Measurements from ENCODE around the gene CCDC74A. TPM values are rescaled to one million over a fixed set of nuclear protein-coding genes. Genes with fewer than 3 reads are reported as not detected.
"Not testable (repeated sequence)": the region's sequence is repeated elsewhere in the genome, so short reads cannot be mapped to it uniquely, and the experiment has no call there.

The CCDC74A gene
- total RNA-seq, 1 donor from 2014 or later: 0.35 TPM

DNA sequence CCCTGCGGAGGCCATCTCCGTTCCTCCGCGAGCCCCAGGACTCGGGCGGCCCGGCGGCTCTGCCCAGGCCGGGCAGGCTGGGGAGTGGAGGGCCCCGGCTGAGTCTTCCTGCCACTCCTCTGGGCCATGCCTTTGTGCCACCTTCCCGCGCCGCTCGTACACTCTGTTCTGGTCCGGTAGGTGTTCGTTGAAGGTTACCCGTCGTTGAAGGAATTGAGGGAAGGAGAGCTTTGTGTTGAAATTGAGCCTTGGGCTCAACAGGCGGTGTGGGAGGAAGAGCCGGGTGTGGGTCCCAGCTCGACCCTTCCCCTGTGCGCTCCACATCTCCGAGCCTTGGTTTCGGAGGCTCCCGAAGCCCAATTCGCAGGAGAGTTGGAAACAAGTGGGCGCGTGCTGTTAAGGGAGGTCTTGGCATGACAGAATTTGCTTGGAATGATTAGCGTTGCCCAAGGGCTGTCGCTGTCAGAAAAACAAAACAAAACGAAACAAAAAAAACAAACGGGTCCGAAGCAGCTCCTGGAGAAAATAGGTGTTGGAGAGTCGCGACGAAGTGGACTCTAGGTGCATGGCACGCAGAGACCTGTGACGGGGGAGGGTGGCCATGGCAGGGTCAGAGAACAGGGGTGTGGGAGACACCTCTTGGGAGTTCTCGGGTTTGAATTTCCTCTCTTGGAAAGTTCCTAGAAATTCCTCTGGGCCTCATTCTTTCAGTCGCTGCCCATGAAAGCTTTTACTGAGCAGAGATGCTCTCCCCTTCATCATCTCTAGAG lies 34.3 kb upstream of the CCDC74A start:
- intact Hi-C loops (cut with DNase I): loop anchor here (10.0 kb wide), 1 partner anchor 79 kb away; no protein-coding TSS in a partner anchor
- ATAC-seq (ENCODE audit: poor library complexity) (peak; percentile 13), DNase-seq (no peak)

DNA sequence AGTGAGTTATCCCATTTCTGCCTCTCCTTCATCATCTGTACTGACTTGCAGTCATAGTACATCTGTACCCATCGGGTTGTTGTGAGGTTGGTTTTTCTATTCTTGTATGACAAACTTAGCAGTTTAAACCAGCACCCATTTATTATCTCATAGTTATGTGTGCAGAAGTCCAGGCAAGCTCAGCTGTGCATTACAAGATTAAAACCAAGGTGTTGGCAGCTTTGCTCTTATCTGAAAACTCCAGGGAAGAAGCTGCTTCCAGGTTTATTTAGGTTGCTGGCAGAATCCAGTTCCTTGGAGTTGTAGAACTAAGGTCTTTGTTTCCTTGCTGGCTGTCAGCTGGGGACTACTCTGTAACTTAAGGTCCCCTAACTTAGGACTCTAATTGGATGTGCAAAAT lies 32.2 kb upstream of the CCDC74A start:
- intact Hi-C loops (cut with DNase I): loop anchor here (10.0 kb wide), 1 partner anchor 81 kb away; no protein-coding TSS in a partner anchor
- not testable (repeated sequence) for ATAC-seq (ENCODE audit: poor library complexity); DNase-seq

- ATAC-seq (ENCODE audit: poor library complexity): peak; percentile 81
- not testable (repeated sequence) for DNase-seq
- intact Hi-C loops (cut with DNase I): loop anchor here (10.0 kb wide), 1 partner anchor 84 kb away; no protein-coding TSS in a partner anchor
These were observed 29.2 kb upstream of the CCDC74A start for GRCh38 chr2:131498321-131498973.

GRCh38 chr2:131503587-131503986 lies 24.1 kb upstream of the CCDC74A start:
- intact Hi-C loops (cut with DNase I); ATAC-seq (ENCODE audit: poor library complexity): not testable (repeated sequence)
- DNase-seq: peak; percentile 17

DNA sequence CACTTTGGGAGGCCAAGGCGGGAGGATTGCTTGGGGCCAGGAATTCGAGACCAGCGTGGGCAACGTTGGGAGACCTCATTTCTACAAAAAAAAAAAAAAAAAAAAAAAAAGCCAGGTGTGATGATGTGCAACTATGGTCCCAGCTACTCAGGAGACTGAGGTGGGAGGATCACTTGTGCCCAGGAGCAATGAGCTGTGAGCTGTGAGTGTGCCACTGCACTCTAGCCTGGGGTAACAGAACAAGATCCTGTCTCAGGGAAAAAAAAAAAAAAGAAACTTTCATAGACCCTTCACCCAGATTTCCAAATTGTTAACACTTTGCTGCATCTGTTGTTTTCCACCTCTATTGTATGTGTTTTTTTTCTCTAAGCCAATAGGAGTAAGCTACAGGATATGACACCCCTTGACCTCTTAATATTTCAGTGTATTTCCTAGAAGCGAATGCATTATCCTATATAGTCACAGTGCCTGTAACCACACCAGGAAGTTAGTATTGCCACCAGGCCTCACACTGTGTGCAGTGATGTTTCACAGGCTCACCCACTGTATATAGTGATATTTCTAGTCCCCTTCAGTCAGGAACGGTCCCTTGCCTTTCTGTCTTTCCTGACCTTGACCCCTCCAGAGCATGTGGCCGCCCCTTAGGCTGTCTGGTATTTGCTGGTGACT lies 23.5 kb upstream of the CCDC74A start:
- intact Hi-C loops (cut with DNase I); ATAC-seq (ENCODE audit: poor library complexity); DNase-seq: not testable (repeated sequence)

DNA sequence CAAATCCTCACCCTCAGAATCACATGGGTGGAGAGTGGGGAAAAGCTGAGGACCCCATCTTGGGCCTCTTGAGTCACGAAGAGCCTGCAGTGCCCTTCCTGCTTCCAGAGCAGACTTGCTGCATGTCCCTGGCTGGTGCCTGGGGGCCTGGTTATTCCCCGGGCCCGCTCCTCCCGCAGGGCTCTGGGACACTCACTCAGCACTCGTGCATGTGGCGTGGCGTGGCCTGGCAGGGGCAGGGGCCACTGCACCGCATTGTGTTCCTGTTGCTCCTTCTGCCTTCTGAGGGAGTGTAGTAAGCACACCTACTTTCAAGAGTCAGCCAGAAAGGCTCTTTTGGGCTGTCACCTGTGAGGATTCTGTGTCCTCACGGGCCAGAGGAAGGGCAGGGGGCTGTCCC lies 18.1 kb upstream of the CCDC74A start:
- no peak for DNase-seq
- intact Hi-C loops (cut with DNase I): no loop called here

DNA sequence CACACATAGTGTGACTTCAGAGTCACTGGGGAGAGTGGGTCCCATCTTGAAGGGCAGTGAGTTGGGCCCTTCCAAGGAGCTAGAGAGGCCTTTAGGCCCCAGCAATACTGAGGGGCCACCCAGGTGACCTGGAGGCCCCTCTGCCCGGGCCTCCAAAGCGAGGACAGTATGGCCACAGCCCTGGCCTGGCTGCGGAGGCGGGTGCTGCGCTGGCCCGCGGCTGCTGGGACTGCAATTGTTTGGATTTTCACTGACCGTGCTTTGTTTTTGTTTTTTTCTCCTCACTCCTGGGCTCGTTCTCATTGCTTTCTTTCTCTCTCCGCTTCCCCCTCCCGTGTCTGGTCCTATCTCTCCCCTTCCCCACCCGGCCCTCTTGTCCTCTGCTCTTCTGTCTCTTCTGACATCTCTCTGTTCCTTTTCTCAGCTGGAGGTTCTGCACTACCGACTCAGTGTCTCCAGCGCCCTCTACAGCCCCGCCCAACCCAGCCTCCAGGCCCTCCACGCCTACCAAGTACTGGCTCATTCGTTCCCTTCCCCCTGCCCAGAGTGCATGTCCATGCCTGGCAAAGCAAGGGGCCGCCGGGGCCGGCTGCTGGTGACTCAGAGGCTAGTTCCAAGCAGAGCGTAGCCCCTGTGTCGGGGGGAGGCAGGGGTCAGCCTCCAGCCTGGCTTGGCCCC lies 16.3 kb upstream of the CCDC74A start:
- intact Hi-C loops (cut with DNase I); DNase-seq: not testable (repeated sequence)
- ATAC-seq (ENCODE audit: poor library complexity): peak; percentile 40

More for the DNA sequence above, 18.1 kb upstream of the CCDC74A start:
- ATAC-seq (ENCODE audit: poor library complexity): no peak

DNA sequence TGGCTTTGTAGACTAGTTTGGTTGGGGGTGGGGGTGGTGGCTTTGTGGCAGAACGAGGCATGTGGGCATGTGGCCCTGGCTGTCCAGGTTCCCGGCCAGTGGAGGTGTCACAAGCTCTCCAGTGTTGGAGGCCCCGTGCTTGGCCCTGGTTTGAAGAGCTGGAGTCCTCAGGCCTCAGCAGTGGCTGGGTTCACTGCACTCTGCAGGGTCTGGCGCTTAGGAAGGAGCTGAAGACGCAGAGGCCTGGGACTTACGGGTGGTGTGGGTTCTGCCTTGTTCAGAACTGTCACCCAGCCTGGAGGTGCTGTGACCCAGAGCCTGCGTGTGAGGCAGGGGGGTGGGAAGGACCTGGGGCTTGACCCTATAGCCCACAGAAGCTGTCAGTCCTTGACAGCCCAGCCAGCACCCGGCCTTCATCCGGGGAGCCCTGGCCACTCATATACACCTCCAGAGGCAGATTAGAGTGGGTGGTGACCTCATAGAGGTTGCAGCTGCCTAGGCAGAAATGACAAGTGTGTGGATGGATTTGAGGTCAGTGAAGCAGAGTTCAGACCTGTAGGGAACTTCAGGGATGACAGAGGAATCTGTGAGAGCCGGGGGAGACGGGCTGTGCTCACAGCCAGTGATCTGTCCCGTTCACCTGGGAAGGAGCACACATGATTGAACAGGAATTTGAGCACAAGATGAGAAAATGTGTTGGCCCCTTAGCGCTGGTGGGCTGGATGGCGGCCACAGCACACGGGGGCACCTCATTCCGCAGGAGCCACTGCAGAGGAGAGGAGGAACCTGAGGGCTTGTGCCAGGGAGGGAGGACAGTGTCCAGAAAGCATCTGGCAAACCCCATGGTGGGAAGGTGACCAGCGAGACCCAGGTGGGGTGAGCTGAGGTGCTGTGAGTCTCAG lies 15.5 kb upstream of the CCDC74A start:
- intact Hi-C loops (cut with DNase I); DNase-seq: not testable (repeated sequence)
- ATAC-seq (ENCODE audit: poor library complexity): peak; percentile 46

DNA sequence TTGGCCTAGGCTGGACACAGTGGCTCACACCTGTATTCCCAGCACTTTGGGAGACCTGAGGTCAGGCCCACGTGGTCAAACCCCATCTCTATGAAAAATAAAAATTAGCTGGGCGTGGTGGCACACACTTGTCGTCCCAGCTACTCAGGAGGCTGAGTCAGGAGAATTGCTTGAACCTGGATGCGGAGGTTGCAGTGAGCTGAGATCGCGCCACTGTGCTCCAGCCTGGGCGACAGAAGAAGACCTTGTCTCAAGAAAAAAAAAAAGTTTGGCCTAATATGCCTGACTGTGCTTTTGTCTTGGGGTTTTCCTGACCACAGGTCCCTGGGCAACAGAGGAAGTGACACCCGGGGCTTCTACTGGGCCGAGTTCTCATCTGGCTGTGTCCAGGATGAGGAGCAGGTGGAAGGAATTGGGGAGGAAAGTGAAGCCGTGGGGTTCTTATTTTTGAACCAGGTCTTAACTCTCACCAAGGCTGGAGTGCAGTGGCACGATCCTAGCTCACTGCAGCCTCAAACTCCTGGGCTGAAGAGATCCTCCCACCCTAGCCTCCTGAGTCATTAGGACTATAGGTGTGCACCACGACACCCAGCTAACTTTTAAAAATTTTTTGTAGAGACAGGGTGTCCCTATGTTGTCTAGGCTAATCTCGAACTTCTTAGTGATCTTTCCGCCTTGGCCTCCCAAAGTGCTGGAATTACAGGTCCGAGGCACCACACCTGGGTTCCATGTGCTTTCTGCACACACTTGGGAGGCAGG lies 13.1 kb upstream of the CCDC74A start:
- peak; percentile 8 for DNase-seq
- ATAC-seq (ENCODE audit: poor library complexity); intact Hi-C loops (cut with DNase I): not testable (repeated sequence)

DNA sequence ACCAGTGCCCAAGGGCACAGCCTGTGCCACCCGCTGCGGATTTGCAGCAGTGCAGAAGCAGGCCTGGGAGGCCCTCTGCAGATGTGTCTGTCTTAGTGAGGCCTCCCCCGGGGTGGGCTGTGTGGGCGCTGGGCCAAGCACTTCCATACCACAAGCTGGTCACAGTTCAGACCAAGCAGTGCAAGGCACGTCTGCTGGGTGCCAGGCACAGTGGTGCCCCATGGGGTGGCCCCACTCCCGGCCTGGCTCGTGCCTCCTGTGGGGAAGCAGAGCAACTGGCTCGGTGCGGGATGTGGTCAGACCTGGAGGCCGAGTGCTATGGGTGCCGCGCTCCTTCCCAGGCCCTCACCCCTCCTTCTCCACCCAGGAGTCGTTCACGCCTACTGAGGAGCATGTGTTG lies 12.5 kb upstream of the CCDC74A start:
- ATAC-seq (ENCODE audit: poor library complexity); intact Hi-C loops (cut with DNase I): not testable (repeated sequence)
- DNase-seq: peak; percentile 40

DNA sequence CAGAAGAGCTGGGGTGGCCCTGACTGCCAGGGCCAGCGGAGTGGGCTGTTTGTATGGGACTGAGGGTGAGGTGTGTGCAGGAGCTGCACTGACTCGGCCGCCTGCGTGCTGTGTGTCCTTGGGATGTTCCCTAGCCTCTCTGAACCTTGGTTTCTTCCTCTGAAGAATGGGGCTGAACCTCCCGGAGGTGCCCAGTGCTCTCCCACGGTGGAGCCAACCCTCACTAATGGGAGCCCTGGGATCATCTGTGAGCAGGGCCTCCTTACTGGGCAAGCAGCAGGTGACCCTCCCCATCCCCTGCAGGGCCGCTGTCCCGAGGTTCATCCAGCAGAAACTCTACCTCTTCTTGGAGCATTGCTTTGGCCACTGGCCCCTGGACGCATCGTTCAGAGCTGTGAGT lies 11.7 kb upstream of the CCDC74A start:
- DNase-seq (peak; percentile 29), ATAC-seq (ENCODE audit: poor library complexity) (no peak)
- intact Hi-C loops (cut with DNase I): no loop called here

GRCh38 chr2:131516621-131517020 lies 11.1 kb upstream of the CCDC74A start:
- intact Hi-C loops (cut with DNase I): not testable (repeated sequence)
- DNase-seq (peak; percentile 76), ATAC-seq (ENCODE audit: poor library complexity) (peak; percentile 80)

GRCh38 chr2:131517106-131517831 lies 10.4 kb upstream of the CCDC74A start:
- peak; percentile 21 for DNase-seq
- no peak for ATAC-seq (ENCODE audit: poor library complexity)
- intact Hi-C loops (cut with DNase I): no loop called here

DNA sequence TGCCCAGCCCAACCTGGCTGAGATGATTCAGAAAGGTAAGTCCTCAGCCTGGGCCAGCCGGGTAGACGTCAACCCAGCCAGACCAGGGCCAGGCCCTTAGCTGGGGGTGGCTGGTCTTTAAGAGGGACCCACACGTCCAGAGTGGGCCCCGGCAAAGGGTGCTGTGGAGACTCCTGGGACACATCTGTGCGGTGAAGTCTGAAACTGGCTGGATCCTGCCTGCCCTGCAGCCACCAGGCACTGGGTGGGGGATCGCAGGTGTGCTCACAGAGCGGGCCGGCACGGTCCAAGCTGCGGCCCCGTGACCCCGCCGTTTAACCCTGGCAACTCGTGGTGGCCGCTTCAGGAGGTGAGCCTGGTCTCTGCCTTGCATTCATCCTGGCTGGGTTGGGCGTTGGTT lies 9.8 kb upstream of the CCDC74A start:
- DNase-seq: peak; percentile 19
- ATAC-seq (ENCODE audit: poor library complexity); intact Hi-C loops (cut with DNase I): not testable (repeated sequence)

DNA sequence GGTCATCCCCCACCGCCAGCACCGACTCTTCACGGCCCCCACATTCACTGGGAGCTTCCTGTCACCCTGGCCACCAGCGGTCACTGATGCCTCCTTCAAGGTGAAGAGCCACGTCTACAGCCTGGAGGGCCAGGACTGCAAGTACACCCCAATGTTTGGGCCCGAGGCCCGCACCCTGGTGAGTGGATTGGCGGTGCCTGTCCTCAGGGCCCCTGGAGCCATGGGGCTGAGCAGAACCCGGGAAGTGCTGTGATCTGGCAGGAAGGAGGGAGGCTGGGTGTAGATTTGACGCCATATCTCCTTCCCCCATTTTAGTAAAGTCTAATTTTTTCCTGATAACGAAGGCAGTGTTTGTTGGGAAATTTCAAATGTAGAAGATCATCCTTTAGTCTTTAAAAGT lies 9.2 kb upstream of the CCDC74A start:
- intact Hi-C loops (cut with DNase I); DNase-seq; ATAC-seq (ENCODE audit: poor library complexity): not testable (repeated sequence)

GRCh38 chr2:131519466-131519865 lies 8.2 kb upstream of the CCDC74A start:
- intact Hi-C loops (cut with DNase I): no loop called here
- DNase-seq: no peak
- ATAC-seq (ENCODE audit: poor library complexity): no peak
